GM18519 (cell line): ENCODE results near the gene SMARCAL1.
A peak's percentile ranks its signal among the peaks of the same experiment; 100 is the strongest.

Experiments
- ATAC-seq: cut with Tn5 transposase; IDR thresholded peaks from one replicate; pipeline ENCODE4 v1.9.1; 2021; ENCODE audit warnings: mild to moderate bottlenecking, moderate library complexity; ENCODE audit not compliant: unreplicated experiment, low FRiP score

SMARCAL1 gene

GRCh38 chr2:216467845-216468244 is 55.6 kb downstream of the SMARCAL1 start:
- no peak for ATAC-seq

GRCh38 chr2:216469661-216470060 is 57.4 kb downstream of the SMARCAL1 start:
- ATAC-seq = no peak

GRCh38 chr2:216473187-216473586 is 60.9 kb downstream of the SMARCAL1 start:
- no peak for ATAC-seq

- peak; percentile 53 for ATAC-seq
Observed at GRCh38 chr2:216474925-216475670, 62.8 kb downstream of the SMARCAL1 start.

- no peak for ATAC-seq
Observed at GRCh38 chr2:216475767-216476166, 63.5 kb downstream of the SMARCAL1 start.

GRCh38 chr2:216477283-216478035 is 65.2 kb downstream of the SMARCAL1 start:
- ATAC-seq = no peak

- no peak for ATAC-seq
Observed at GRCh38 chr2:216478151-216478550, 65.9 kb downstream of the SMARCAL1 start.

- ATAC-seq = no peak
Observed at GRCh38 chr2:216478791-216479190, 66.5 kb downstream of the SMARCAL1 start.

GRCh38 chr2:216480221-216480620 is 67.9 kb downstream of the SMARCAL1 start:
- no peak for ATAC-seq

- ATAC-seq = no peak
Observed at GRCh38 chr2:216482640-216483039, 70.4 kb downstream of the SMARCAL1 start.

GRCh38 chr2:216485237-216485636 is 73.0 kb downstream of the SMARCAL1 start:
- ATAC-seq = no peak

- no peak for ATAC-seq
Observed at GRCh38 chr2:216485745-216486144, 73.5 kb downstream of the SMARCAL1 start.

GRCh38 chr2:216486271-216486670 is 74.0 kb downstream of the SMARCAL1 start:
- ATAC-seq = no peak

- ATAC-seq = no peak
Observed at GRCh38 chr2:216486708-216487107, 74.4 kb downstream of the SMARCAL1 start.

- no peak for ATAC-seq
Observed at GRCh38 chr2:216490061-216490460, 77.8 kb downstream of the SMARCAL1 start.

- peak; percentile 78 for ATAC-seq
Observed at GRCh38 chr2:216491793-216492596, 79.7 kb downstream of the SMARCAL1 start.

- no peak for ATAC-seq
Observed at GRCh38 chr2:216492597-216493333, 80.5 kb downstream of the SMARCAL1 start.

- ATAC-seq = no peak
Observed at GRCh38 chr2:216493334-216493685, 81.0 kb downstream of the SMARCAL1 start.

GRCh38 chr2:216495656-216496055 is 83.4 kb downstream of the SMARCAL1 start:
- ATAC-seq = no peak

GRCh38 chr2:216497382-216498069 is 85.2 kb downstream of the SMARCAL1 start:
- ATAC-seq = no peak
